OCI-LY1 (cell line): ENCODE results near the gene NPAS3.

Source experiments
- H2AFZ ChIP-seq: fragments of 200-600 bp; sonication (generic), shearing (Covaris generic); 2 replicates; pipeline ENCODE4 v1.6.0; 2014; ENCODE audit warnings: antibody characterized with exemption, mild to moderate bottlenecking, low read length
- H3F3A ChIP-seq: fragments of 200-600 bp; sonication (generic), shearing (Covaris generic); 2 replicates; pipeline ENCODE4 v1.6.0; 2014; ENCODE audit warnings: mild to moderate bottlenecking, antibody characterized with exemption, low read length, moderate library complexity; ENCODE audit not compliant: insufficient read depth
- H3K27ac ChIP-seq: fragments of 200-600 bp; sonication (generic); 2 replicates; pipeline ENCODE4 v1.5.1; 2014; ENCODE audit warnings: low read length, mixed run types, mild to moderate bottlenecking, low read depth; ENCODE audit not compliant: poor library complexity, severe bottlenecking
- H3K27me3 ChIP-seq: fragments of 200-600 bp; sonication (generic); 2 replicates; pipeline ENCODE4 v1.6.0; 2014; ENCODE audit warnings: antibody characterized with exemption, mild to moderate bottlenecking, low read length, moderate library complexity; ENCODE audit not compliant: insufficient read depth
- H3K36me3 ChIP-seq: fragments of 200-600 bp; sonication (generic); 2 replicates; pipeline ENCODE4 v1.6.1; 2014; ENCODE audit warnings: mild to moderate bottlenecking, antibody characterized with exemption, low read length, moderate library complexity, mixed read lengths; ENCODE audit not compliant: insufficient read depth
- H3K4me1 ChIP-seq: fragments of 200-600 bp; sonication (generic); 2 replicates; pipeline ENCODE4 v1.5.1; 2014; ENCODE audit warnings: mild to moderate bottlenecking, low read length, moderate library complexity; ENCODE audit not compliant: insufficient read depth, severe bottlenecking
- H3K4me2 ChIP-seq: fragments of 200-600 bp; sonication (generic), shearing (Covaris generic); 2 replicates; pipeline ENCODE4 v1.6.1; 2014; ENCODE audit warnings: low read length
- H3K4me3 ChIP-seq: fragments of 200-600 bp; sonication (generic); 2 replicates; pipeline ENCODE4 v1.5.1; 2014; ENCODE audit warnings: low read length, low read depth, mild to moderate bottlenecking, mixed read lengths; ENCODE audit not compliant: poor library complexity, severe bottlenecking
- H3K79me2 ChIP-seq: fragments of 200-600 bp; shearing (Covaris generic); 2 replicates; pipeline ENCODE4 v1.6.1; 2016; ENCODE audit warnings: mixed run types, low read length, mixed read lengths; ENCODE audit not compliant: insufficient read depth
- H3K9ac ChIP-seq: fragments of 200-600 bp; sonication (generic), shearing (Covaris generic); 2 replicates; pipeline ENCODE4 v1.6.1; 2014; ENCODE audit warnings: mild to moderate bottlenecking, low read length, mixed read lengths
- H3K9me2 ChIP-seq: fragments of 200-600 bp; sonication (generic), shearing (Covaris generic); 2 replicates; pipeline ENCODE4 v1.6.1; 2014; ENCODE audit warnings: low read depth, mild to moderate bottlenecking, low read length, mixed read lengths
- H3K9me3 ChIP-seq: fragments of 200-600 bp; shearing (Covaris generic); 2 replicates; pipeline ENCODE4 v1.6.1; 2014; ENCODE audit warnings: low read length, mixed read lengths
- H4K20me1 ChIP-seq: fragments of 200-600 bp; sonication (generic), shearing (Covaris generic); 2 replicates; pipeline ENCODE4 v1.6.0; 2016; ENCODE audit warnings: mild to moderate bottlenecking, low read length; ENCODE audit not compliant: insufficient read depth
- CTCF ChIP-seq: fragments of 200-600 bp; sonication (generic), shearing (Covaris generic); IDR thresholded peaks from 2 replicates; pipeline ENCODE4 v1.5.1; 2017; ENCODE audit warnings: mild to moderate bottlenecking, antibody characterized with exemption, low read length, moderate library complexity, mixed read lengths
- EZH2 ChIP-seq: fragments of 200-600 bp; sonication (generic), shearing (Covaris generic); IDR thresholded peaks from 2 replicates; pipeline ENCODE4 v1.8.0; 2017; ENCODE audit warnings: borderline replicate concordance, mixed run types, mild to moderate bottlenecking, antibody characterized with exemption, low read length, moderate library complexity, mixed read lengths

The NPAS3 gene

GRCh38 chr14:33774161-33774560 is 835.5 kb downstream of the NPAS3 start:
- H2AFZ ChIP-seq = no peak overlapping the region
- H4K20me1 ChIP-seq = no peaks in the 10 kb centered on the region
- no peak overlapping the region for H3K9ac ChIP-seq
- H3F3A ChIP-seq = no peaks in the 10 kb centered on the region
- H3K4me1 ChIP-seq = no peaks in the 10 kb centered on the region
- 0 out of 2 replicates have a peak, but pooled peaks cover 3% of the 10 kb centered on the region for H3K27me3 ChIP-seq
- no peak overlapping the region for H3K4me2 ChIP-seq
- H3K9me2 ChIP-seq = no peaks in the 10 kb centered on the region
- no peak overlapping the region for H3K27ac ChIP-seq
- H3K9me3 ChIP-seq = no peaks in the 10 kb centered on the region
- TF ChIP-seq CTCF = no peak
- no peaks in the 10 kb centered on the region for H3K79me2 ChIP-seq
- H3K4me3 ChIP-seq = no peak overlapping the region
- H3K36me3 ChIP-seq = no peaks in the 10 kb centered on the region

GRCh38 chr14:33774723-33775470 is 836.2 kb downstream of the NPAS3 start:
- Histone ChIP-seq H3K36me3 (no peaks in the 10 kb centered on the region), H4K20me1 (no peaks in the 10 kb centered on the region), H3K27ac (no peak overlapping the region), H3K9me2 (no peaks in the 10 kb centered on the region), H3K27me3 (0 out of 2 replicates have a peak, but pooled peaks cover 3% of the 10 kb centered on the region), H3K9me3 (no peaks in the 10 kb centered on the region), H3K4me3 (no peak overlapping the region), H2AFZ (no peak overlapping the region), H3K9ac (no peak overlapping the region), H3K4me1 (no peaks in the 10 kb centered on the region), H3K79me2 (no peaks in the 10 kb centered on the region), H3K4me2 (no peak overlapping the region), H3F3A (no peaks in the 10 kb centered on the region)
- no peak for TF ChIP-seq CTCF
- TF ChIP-seq EZH2 = no peak

GRCh38 chr14:33776871-33777270 is 838.2 kb downstream of the NPAS3 start:
- H2AFZ ChIP-seq = no peak overlapping the region
- no peaks in the 10 kb centered on the region for H3K9me3 ChIP-seq
- no peaks in the 10 kb centered on the region for H3F3A ChIP-seq
- no peaks in the 10 kb centered on the region for H3K79me2 ChIP-seq
- H3K27ac ChIP-seq = no peak overlapping the region
- H3K4me1 ChIP-seq = no peaks in the 10 kb centered on the region
- no peak for TF ChIP-seq EZH2
- TF ChIP-seq CTCF = no peak
- H3K27me3 ChIP-seq = 0 out of 2 replicates have a peak, but pooled peaks cover 3% of the 10 kb centered on the region
- H4K20me1 ChIP-seq = no peaks in the 10 kb centered on the region
- H3K36me3 ChIP-seq = no peaks in the 10 kb centered on the region
- H3K4me2 ChIP-seq = no peak overlapping the region
- no peak overlapping the region for H3K4me3 ChIP-seq
- H3K9me2 ChIP-seq = no peaks in the 10 kb centered on the region
- no peak overlapping the region for H3K9ac ChIP-seq
